BE2C (cell line): ENCODE data around the gene DNPEP.
A peak's percentile ranks its signal among the peaks of the same experiment; 100 is the strongest.
"Not testable (repeated sequence)": the region's sequence is repeated elsewhere in the genome, so short reads cannot be mapped to it uniquely, and the experiment has no call there.

ENCODE experiments used
- DNase-seq: peaks from one replicate; pipeline ENCODE4 v3.0.0-alpha.2; 2020
- H3K27me3 ChIP-seq: fragments of 250-450 bp; sonication (Bioruptor Pico); 2 replicates; pipeline ENCODE4 v1.5.1; 2020; ENCODE audit warnings: mild to moderate bottlenecking
- H3K36me3 ChIP-seq: fragments of 250-450 bp; sonication (Bioruptor Pico); 2 replicates; pipeline ENCODE4 v1.5.1; 2020; ENCODE audit warnings: mild to moderate bottlenecking
- H3K4me1 ChIP-seq: fragments of 250-450 bp; sonication (Bioruptor Pico); 2 replicates; pipeline ENCODE4 v1.5.1; 2020
- H3K4me3 ChIP-seq: 2 replicates; pipeline ENCODE4 v1.5.1; 2011; ENCODE audit warnings: low read depth, low read length
- H3K9me3 ChIP-seq: fragments of 250-450 bp; sonication (Bioruptor Pico); 2 replicates; pipeline ENCODE4 v1.5.1; 2020
- CTCF ChIP-seq: IDR thresholded peaks from 2 replicates; pipeline ENCODE4 v1.5.1; 2012; ENCODE audit warnings: mild to moderate bottlenecking, low read depth, low read length

Gene DNPEP

GRCh38 chr2:219396863-219397457 is 9.2 kb upstream of the DNPEP start:
- H3K4me3 ChIP-seq = no peak overlapping the region
- H3K9me3 ChIP-seq = no peaks in the 10 kb centered on the region
- no peaks in the 10 kb centered on the region for H3K27me3 ChIP-seq
- H3K4me1 ChIP-seq = peaks cover 15% of the 10 kb centered on the region
- no peak for TF ChIP-seq CTCF
- no peak for DNase-seq
- no peaks in the 10 kb centered on the region for H3K36me3 ChIP-seq

GRCh38 chr2:219395609-219396008 is 7.9 kb upstream of the DNPEP start:
- TF ChIP-seq CTCF = no peak
- H3K4me1 ChIP-seq = peaks cover 9% of the 10 kb centered on the region
- no peaks in the 10 kb centered on the region for H3K9me3 ChIP-seq
- no peak for DNase-seq
- no peak overlapping the region for H3K4me3 ChIP-seq
- H3K27me3 ChIP-seq = no peaks in the 10 kb centered on the region
- H3K36me3 ChIP-seq = no peaks in the 10 kb centered on the region

- DNase-seq, H3K27me3 ChIP-seq, H3K36me3 ChIP-seq, H3K9me3 ChIP-seq, H3K4me3 ChIP-seq, H3K4me1 ChIP-seq: not testable (repeated sequence)
These were observed 7.3 kb upstream of the DNPEP start for GRCh38 chr2:219395056-219395455.

- H3K4me1 ChIP-seq = no peaks in the 10 kb centered on the region
- DNase-seq = no peak
- no peak for TF ChIP-seq CTCF
- no peaks in the 10 kb centered on the region for H3K36me3 ChIP-seq
- H3K27me3 ChIP-seq = no peaks in the 10 kb centered on the region
- no peak overlapping the region for H3K4me3 ChIP-seq
- no peaks in the 10 kb centered on the region for H3K9me3 ChIP-seq
These were observed 5.0 kb upstream of the DNPEP start for GRCh38 chr2:219392754-219393153.

DNA sequence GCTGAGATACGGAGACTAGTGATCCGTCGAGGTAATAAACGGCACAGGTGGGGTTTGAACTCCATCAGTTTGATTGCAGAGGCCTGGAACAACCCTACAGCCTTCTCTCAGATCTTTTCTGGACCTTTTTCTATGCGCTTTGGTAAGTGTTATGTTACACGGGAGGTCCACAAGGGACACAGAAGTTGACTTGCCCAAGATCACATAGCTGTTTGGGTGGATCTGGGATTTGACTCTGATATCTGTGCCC is 1.1 kb upstream of the DNPEP start:
- H3K4me3 ChIP-seq = peak overlapping the region; percentile 56
- no peaks in the 10 kb centered on the region for H3K9me3 ChIP-seq
- no peak for DNase-seq
- H3K36me3 ChIP-seq = peaks cover 9% of the 10 kb centered on the region
- no peak for TF ChIP-seq CTCF
- no peaks in the 10 kb centered on the region for H3K4me1 ChIP-seq
- H3K27me3 ChIP-seq = no peaks in the 10 kb centered on the region

DNA sequence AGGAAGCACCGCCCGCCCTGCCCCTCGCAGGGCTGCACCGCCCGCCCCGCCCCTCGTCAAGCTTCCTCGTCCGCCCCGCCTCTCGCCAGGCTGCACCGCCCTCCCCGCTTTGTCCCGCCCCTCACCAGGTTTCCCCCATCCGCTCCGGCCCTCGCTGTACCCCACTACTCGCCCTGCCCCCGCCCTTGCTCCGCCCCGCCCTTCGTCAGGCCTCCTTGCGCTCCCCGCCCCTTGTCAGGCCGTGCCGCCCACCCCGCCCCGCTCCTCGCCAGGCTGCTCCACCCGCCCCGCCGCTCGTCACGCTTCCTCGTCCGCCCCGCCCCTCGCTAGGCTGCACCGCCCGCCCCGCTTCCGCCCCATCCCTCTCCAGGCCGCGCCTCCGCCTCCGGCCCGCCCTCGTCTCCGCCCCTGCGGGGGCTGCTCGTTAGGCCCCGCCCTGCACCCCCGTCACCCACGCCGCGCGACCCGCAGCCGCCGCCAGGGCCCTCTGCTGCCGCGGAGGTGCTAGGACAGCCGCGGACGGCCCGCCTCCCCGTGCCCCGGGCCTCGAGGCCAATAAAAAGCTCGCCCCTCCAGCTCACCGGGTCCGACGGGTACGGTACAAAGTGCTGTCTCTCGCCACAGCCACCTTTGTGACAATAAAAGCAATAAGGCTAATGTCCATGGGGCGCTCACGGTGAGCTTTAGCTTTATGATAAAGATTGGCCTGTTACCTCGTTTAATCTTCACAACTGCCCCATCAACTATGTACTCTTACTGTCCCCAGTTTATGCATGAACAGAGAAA is 602 bp upstream of the DNPEP start:
- DNase-seq = peak; percentile 99
- Histone ChIP-seq H3K27me3 (no peaks in the 10 kb centered on the region), H3K9me3 (no peaks in the 10 kb centered on the region), H3K4me1 (no peaks in the 10 kb centered on the region), H3K36me3 (peaks cover 9% of the 10 kb centered on the region), H3K4me3 (peak overlapping the region; percentile 56)
- peak; percentile 39 for TF ChIP-seq CTCF
